Neural crest cell (in vitro differentiated cells): ENCODE measurements around the gene MCF2L. TPM values are rescaled to one million over a fixed set of nuclear protein-coding genes. Genes with fewer than 3 reads are reported as not detected.

ENCODE experiments used
- DNase-seq: peaks from one replicate; pipeline ENCODE4 v3.0.0; 2021; ENCODE audit warnings: low read depth, mixed read lengths, low spot score
- H3K27ac Mint-ChIP-seq: one replicate; pipeline ENCODE4 v1.8.0; 2021; ENCODE audit warnings: mild to moderate bottlenecking, mixed read lengths; ENCODE audit not compliant: unreplicated experiment
- H3K27me3 Mint-ChIP-seq: 2 replicates; pipeline ENCODE4 v1.8.0; 2021; ENCODE audit warnings: low read depth, mild to moderate bottlenecking, mixed read lengths
- H3K36me3 Mint-ChIP-seq: 2 replicates; pipeline ENCODE4 v1.8.0; 2021; ENCODE audit warnings: low read depth, mild to moderate bottlenecking, mixed read lengths
- H3K4me1 Mint-ChIP-seq: 2 replicates; pipeline ENCODE4 v1.8.0; 2021; ENCODE audit warnings: mixed read lengths
- H3K4me3 Mint-ChIP-seq: one replicate; pipeline ENCODE4 v1.8.0; 2021; ENCODE audit warnings: mild to moderate bottlenecking, mixed read lengths
- H3K9me3 Mint-ChIP-seq: 2 replicates; pipeline ENCODE4 v1.8.0; 2021; ENCODE audit warnings: mixed read lengths
- total RNA-seq: library from RNA; stranded (reverse); gene quantifications from 2 replicates; pipeline ENCODE4 v1.2.1, GENCODE V29; 2021
- TF ChIP-seq, protein P1 (sequence below): fragments of 200-600 bp; sonication (generic); conservative IDR thresholded peaks from 2 replicates; pipeline ENCODE4 v1.5.0; 2021; ENCODE audit warnings: antibody characterized with exemption, mild to moderate bottlenecking

The MCF2L gene
- total RNA-seq, 1 donor from 2014 or later, result 59.9 TPM

DNA sequence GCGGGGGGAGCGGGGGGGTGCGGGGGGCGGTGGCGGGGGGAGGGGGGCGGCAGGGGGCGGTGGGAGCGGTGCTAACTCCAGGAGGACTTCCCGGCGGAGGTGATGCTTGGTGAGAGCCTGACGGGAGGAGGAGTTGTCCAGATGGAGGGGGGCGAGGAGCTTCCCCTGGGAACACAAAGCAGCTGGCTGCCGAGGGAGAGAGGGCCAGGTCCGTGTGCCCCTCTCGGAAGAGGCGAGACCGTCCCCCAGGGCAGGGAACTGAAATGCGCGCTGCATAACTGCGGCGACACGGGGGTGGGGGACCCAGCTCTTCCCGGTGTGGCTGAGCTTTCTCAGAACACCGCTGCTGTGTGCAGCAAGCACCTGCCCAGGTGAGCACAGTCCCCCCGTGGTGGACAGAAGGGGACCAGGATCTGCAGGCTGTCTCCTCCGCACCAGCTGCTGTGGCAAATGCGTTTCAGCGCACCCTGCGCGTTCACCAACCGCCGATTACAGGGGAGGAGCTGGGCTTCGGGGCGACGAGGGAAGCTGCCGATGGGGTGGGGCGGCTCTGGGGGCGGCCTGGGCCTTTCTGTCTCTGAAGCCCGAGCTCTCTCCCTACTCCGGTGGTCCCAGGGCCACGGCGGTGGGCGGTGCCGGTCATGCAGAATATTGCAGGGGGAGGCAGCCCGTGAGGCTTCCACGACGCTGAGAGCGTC is 81.9 kb downstream of the MCF2L start:
- H3K27ac Mint-ChIP-seq, result peak overlapping the region; percentile 75
- H3K4me3 Mint-ChIP-seq, result no peak overlapping the region
- H3K27me3 Mint-ChIP-seq, result no peaks in the 10 kb centered on the region
- TF ChIP-seq, protein P1, sequence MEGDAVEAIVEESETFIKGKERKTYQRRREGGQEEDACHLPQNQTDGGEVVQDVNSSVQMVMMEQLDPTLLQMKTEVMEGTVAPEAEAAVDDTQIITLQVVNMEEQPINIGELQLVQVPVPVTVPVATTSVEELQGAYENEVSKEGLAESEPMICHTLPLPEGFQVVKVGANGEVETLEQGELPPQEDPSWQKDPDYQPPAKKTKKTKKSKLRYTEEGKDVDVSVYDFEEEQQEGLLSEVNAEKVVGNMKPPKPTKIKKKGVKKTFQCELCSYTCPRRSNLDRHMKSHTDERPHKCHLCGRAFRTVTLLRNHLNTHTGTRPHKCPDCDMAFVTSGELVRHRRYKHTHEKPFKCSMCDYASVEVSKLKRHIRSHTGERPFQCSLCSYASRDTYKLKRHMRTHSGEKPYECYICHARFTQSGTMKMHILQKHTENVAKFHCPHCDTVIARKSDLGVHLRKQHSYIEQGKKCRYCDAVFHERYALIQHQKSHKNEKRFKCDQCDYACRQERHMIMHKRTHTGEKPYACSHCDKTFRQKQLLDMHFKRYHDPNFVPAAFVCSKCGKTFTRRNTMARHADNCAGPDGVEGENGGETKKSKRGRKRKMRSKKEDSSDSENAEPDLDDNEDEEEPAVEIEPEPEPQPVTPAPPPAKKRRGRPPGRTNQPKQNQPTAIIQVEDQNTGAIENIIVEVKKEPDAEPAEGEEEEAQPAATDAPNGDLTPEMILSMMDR, result no peak
- H3K36me3 Mint-ChIP-seq, result peaks cover 3% of the 10 kb centered on the region
- peaks cover 20% of the 10 kb centered on the region for H3K4me1 Mint-ChIP-seq
- no peaks in the 10 kb centered on the region for H3K9me3 Mint-ChIP-seq
- DNase-seq, result no peak

DNA sequence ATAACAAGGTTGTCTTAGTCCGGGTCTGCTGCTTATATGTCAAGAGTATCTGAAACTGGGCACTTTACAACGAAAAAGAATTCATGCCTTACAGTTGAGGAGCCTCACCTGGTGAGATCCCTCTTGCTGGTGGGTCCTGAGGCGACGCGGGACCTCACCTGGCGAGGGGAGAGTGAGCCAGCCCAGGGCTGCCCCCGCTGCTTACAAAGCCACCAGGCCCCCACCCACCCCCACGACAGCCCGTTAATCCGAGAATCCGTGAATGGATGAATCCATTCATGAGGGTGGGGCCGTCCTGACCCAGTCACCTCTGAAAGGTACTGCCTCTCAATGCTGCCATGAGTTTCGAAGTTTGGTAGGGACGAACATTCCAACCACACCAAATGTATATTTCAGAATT is 82.6 kb downstream of the MCF2L start:
- Mint-ChIP-seq H3K36me3 (peaks cover 2% of the 10 kb centered on the region), H3K27ac (peak overlapping the region; percentile 75), H3K4me3 (no peak overlapping the region), H3K9me3 (no peaks in the 10 kb centered on the region), H3K27me3 (no peaks in the 10 kb centered on the region), H3K4me1 (peaks cover 20% of the 10 kb centered on the region)
- TF ChIP-seq, protein P1, result no peak
- no peak for DNase-seq

DNA sequence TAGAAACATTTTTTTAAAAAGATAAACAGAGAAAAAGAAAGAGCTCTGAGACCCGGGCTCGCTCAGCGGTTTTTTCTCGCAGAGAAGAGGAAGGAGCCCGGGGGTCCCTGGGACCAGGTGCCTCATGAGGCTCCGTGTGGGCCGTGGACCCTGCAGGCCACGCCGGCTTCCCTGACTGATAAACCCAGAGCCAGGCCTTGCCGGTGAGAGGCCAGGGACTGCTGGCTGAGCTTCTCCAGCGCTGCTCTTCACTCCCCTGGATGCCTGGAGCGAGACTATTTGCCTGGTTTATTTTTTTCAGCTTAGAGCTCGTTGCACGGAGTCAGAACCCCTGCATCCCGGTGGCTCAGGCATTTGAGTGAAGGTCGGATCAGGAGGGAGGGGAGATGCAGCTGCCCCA is 83.2 kb downstream of the MCF2L start:
- Mint-ChIP-seq H3K4me3 (no peak overlapping the region), H3K36me3 (peaks cover 2% of the 10 kb centered on the region), H3K9me3 (no peaks in the 10 kb centered on the region), H3K27me3 (no peaks in the 10 kb centered on the region), H3K27ac (no peak overlapping the region), H3K4me1 (peaks cover 14% of the 10 kb centered on the region)
- TF ChIP-seq, protein P1, result no peak
- DNase-seq, result no peak

DNA sequence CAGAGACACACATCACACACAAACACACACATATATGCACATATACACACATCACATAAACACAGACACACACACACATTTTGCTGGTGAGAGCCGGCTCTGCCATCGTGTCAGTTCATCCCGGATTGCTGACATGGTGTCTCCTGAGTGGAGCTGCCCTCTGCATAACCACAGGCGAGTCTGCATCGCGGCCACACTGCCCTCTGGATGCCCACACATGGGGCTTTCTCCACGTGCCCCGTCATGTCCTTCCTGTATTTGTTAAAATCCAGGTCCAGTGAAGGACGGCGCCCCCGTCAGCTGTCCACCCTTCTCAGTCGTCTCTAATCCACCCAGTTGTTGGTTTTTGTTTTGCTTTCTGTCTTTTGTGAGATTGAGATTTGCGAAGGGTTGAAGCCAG is 84.0 kb downstream of the MCF2L start:
- H3K27me3 Mint-ChIP-seq, result no peaks in the 10 kb centered on the region
- H3K9me3 Mint-ChIP-seq, result no peaks in the 10 kb centered on the region
- TF ChIP-seq, protein P1, result no peak
- H3K36me3 Mint-ChIP-seq, result peaks cover 2% of the 10 kb centered on the region
- no peak overlapping the region for H3K4me3 Mint-ChIP-seq
- H3K4me1 Mint-ChIP-seq, result peaks cover 14% of the 10 kb centered on the region
- no peak overlapping the region for H3K27ac Mint-ChIP-seq
- no peak for DNase-seq

DNA sequence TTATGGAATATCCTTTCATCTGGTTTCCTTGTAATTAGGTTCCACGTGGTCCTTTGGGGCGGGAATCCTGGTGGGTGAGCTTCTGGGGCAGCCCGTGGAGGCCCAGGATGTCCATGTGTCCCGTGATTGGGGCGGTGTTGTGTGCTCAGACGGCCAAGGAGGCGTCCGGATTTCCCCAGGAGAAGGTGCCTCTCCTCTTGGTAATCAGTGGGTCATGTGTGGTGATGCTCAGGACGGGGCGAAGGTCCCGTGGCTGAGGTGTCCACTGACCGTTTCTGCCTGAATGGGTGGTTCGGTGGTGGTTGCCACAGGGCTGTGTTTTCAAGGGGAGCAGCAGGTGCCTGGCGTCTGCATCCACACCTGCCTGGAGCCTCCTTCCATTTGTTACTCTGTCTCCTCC is 84.4 kb downstream of the MCF2L start:
- H3K27ac Mint-ChIP-seq, result no peak overlapping the region
- TF ChIP-seq, protein P1, result no peak
- H3K9me3 Mint-ChIP-seq, result no peaks in the 10 kb centered on the region
- H3K27me3 Mint-ChIP-seq, result no peaks in the 10 kb centered on the region
- peaks cover 14% of the 10 kb centered on the region for H3K4me1 Mint-ChIP-seq
- H3K4me3 Mint-ChIP-seq, result no peak overlapping the region
- DNase-seq, result no peak
- peaks cover 2% of the 10 kb centered on the region for H3K36me3 Mint-ChIP-seq
